ENCODE measurements around the gene TIGD1.
"Not testable (repeated sequence)": the region's sequence is repeated elsewhere in the genome, so short reads cannot be mapped to it uniquely, and the experiment has no call there.

The TIGD1 gene

GRCh38 chr2:232570481-232570880 is 20.1 kb upstream of the TIGD1 start:
- not testable (repeated sequence) for DNase-seq (ENCODE audit: low spot score)

- DNase-seq (ENCODE audit: low spot score), result no peak
Measured at GRCh38 chr2:232569541-232569940, 19.2 kb upstream of the TIGD1 start.

DNA sequence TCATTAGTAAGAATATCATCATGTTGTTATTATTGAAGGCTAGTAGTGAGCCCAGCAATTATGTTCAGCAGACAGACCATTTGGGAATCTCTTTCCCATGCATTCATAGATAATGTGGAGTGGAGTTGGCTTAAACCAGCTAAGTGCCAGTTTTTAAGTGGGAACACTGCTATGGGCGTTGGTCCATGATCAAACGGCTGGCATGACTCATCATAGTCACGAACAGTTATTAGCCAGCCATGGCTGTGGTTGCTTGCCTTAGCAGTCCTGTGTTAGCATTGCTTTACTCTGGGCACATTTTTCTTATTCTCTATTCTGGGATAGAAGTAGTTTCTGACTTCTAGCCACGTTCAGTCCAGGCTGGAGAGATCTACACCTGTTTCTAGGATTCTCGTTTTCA is 17.8 kb upstream of the TIGD1 start:
- DNase-seq (ENCODE audit: low spot score), result no peak

DNA sequence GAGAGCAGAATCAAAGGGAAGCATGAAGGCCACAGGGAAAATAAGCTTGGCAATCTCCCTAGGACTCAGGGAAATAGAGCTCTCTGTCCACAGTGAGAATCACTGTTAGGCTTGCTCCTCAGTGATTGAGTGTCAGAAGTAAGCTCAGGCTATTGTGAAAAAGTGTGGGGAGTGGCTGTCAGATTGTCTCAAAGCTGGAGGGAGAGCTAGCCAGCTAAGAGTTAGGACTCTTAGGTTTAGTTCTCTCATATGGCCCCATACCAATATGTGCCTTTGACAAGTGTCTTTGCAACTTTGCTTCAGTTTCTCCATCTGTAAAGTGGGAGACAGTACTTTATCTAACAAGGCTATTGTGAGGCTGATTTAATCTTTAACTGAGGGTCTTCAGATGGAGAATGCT is 17.4 kb upstream of the TIGD1 start:
- DNase-seq (ENCODE audit: low spot score), result no peak

DNA sequence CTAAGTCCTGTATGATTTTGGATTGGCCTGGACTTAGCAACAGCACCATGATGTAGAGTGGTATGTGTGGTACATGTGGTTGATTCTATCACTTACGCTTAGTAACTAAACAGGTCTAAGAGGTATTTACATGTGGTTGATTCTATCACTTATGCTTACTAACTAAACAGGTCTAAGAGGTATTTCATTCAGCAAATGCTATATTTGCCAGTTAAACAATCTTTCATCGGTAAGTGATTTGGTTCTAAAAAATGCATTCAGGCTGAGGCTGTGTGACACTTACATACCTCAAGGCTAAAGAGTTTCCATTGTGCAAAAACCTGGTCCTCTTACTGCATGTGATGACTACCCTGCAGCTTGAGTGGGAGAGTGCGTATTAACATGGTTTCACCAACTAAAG is 13.2 kb upstream of the TIGD1 start:
- DNase-seq (ENCODE audit: low spot score), result no peak

DNA sequence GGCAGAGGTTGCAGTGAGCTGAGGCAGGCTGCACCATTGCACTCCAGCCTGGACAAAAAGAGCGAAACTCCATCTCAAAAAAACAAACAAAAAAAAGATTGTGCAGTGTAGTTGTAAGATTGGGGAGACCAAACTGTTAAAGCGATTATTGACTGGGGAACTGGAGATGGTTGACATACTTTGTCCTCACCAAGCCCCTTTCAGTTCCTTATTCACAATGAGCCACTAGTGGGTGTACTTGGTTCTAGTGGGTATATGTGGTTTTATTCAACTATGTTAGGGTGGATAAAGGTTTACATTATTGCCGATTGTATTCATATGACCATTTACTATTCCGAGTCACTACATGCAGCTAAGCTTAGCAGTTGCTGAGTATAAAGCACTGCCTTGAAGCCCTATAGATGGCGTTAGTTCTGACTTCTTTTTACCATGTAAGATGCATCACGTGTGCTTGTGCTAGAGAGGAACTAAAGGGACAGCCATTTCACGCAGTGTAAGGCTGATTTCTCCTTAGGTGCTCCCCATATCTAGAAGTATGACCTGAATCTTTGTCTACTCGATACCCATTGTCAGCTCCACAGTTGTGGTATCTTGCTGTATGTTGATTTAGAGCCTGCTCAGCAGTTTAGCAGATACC is 12.3 kb upstream of the TIGD1 start:
- no peak for DNase-seq (ENCODE audit: low spot score)

- DNase-seq (ENCODE audit: low spot score), result no peak
Measured at GRCh38 chr2:232556426-232556825, 6.1 kb upstream of the TIGD1 start.

- DNase-seq (ENCODE audit: low spot score), result no peak
Measured at GRCh38 chr2:232551776-232552175, 1.4 kb upstream of the TIGD1 start.

- no peak for DNase-seq (ENCODE audit: low spot score)
Measured at GRCh38 chr2:232551250-232551638, 887 bp upstream of the TIGD1 start.

GRCh38 chr2:232549655-232550353 is 553 bp downstream of the TIGD1 start:
- no peak for DNase-seq (ENCODE audit: low spot score)

GRCh38 chr2:232547991-232548390 is 2.4 kb downstream of the TIGD1 start:
- DNase-seq (ENCODE audit: low spot score), result no peak

- DNase-seq (ENCODE audit: low spot score), result no peak
Measured at GRCh38 chr2:232545511-232546375, 4.6 kb downstream of the TIGD1 start.

- no peak for DNase-seq (ENCODE audit: low spot score)
Measured at GRCh38 chr2:232544674-232545073, 5.7 kb downstream of the TIGD1 start.

DNA sequence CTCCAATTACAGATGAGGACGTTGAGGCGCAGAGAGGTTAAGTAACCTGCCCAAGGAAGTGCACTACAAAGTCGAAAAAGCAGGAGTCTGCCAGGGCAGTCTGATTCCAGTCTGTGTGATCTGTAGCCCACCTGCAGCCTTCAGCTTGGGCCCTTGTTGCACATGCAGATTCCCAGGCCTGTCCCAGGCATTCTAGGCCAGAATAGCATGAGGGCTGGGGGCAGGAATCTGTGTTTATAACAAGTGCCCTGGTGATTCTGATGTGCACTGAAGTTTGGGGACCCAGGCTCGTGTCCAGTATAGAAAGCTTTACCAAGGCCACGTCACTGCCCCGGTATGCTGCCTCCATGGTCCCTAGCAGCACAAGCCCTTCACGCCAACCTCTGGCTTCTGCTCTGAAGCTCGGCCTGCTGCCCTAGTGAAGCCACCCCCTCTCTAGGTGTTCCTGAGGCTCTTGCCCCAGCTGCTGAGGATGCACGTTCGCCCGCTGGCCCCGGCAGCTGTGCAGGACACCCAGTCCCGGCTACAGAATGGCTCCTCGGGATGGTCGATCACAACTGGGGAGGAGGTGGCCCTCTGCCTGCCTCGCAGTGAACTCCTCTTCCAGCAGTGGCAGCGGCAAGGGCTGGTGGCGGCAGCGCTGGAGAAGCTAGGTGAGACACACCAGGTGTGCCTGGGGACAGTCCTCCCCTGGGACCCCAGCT is 6.3 kb downstream of the TIGD1 start:
- no peak for DNase-seq (ENCODE audit: low spot score)

DNA sequence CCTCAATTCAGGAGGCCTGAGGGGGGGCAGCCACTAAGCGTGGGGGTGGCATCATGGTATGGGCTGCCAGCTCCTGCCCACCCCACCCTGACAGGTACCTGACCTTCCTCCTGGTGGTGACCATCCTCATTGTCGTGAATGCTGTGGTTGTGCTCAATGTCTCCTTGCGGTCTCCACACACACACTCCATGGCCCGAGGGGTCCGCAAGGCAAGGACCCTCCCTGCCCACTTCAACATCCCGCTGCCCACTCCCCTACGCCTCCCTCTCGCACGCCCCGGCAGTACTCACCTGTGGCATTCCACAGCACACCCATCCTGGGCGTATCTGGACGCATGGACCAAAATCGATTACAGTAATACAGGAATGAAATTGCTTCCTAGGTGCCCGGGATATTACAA is 6.9 kb downstream of the TIGD1 start:
- no peak for DNase-seq (ENCODE audit: low spot score)

- DNase-seq (ENCODE audit: low spot score), result no peak
Measured at GRCh38 chr2:232542715-232543467, 7.5 kb downstream of the TIGD1 start.

- no peak for DNase-seq (ENCODE audit: low spot score)
Measured at GRCh38 chr2:232541961-232542714, 8.2 kb downstream of the TIGD1 start.

DNA sequence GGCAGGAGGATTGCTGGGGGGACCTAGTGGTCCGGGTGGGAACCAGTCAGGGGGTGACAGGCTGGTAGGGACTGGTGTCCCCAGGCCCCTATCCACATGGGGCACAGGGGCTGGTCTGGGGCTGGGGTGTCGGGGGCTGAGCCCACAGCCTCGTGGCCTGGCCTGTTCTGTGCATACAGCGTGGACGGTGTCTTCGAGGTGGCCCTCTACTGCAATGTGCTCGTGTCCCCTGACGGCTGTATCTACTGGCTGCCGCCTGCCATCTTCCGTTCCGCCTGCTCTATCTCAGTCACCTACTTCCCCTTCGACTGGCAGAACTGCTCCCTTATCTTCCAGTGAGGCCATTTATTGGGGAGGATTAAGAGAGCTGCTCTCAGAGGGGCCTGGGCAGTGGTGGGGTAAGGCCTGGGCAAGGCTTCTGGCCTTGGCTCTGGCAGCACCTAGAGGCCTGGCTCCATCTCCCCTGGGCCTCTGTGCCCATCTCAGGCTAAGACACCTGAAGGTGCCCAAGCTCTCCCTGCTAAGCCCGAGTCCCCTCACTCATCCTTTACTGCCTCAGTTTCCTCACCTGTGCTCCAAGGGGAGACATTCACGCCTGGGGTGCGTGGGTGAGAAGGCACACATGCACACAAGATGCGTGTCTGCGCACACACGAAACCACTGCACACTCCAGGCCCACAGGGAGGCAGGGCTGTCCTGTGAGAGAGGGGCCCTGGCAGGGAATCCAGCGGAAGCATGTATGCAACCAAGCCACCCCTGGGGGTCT is 9.0 kb downstream of the TIGD1 start:
- no peak for DNase-seq (ENCODE audit: low spot score)

DNA sequence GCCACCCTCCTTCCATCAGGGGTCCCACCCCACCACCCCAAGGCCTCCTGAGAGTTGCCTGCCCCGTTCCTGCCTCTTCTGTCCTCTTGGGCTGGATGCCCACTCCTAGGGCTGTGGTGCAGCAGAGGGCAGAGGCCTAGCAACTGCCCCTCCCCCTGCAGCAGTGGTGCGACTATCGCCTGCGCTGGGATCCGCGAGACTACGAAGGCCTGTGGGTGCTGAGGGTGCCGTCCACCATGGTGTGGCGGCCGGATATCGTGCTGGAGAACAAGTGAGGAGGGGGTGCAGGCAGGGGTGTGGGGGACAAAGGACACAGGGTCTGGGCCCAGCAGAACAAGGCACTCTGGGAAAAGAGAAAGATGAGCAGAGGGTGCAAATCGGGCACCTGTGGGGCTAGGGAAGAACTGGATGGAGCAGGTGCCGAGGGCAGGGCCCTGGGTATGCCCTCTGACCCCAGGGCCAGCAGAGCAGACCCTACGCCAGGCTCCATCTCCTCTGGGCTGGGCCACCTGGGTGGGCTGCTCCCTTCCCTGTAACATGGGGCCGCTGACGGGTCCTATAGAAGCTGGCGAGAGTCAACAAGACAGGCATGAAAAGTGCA is 9.8 kb downstream of the TIGD1 start:
- DNase-seq (ENCODE audit: low spot score), result no peak

Measured in pons (tissue), 1 donor.